BJ (cell line): ENCODE data around the gene CDC45. TPM values are rescaled to one million over a fixed set of nuclear protein-coding genes. Genes with fewer than 3 reads are reported as not detected.

Experiments used
- CTCF ChIA-PET: fragments of 350-600 bp; formaldehyde crosslinking; extraction: SDS; loops from one replicate; lab custom pipeline; 2021; ENCODE audit warnings: antibody characterized with exemption, inconsistent platforms; lab: Yijun Ruan, JAX
- POLR2A ChIA-PET: fragments of 300-600 bp; sonication (Branson Sonifier 250); formaldehyde crosslinking; extraction: SDS; loops from one replicate; lab custom pipeline; 2021; ENCODE audit warnings: antibody characterized with exemption; lab: Charles Lee
- DNase-seq: peaks from one replicate; pipeline ENCODE4 v3.0.0-alpha.2; 2011; ENCODE audit warnings: low read depth
- H3K27me3 ChIP-seq: 2 replicates; pipeline ENCODE4 v1.6.0; 2011; ENCODE audit warnings: low read length; ENCODE audit not compliant: control insufficient read depth, insufficient read depth
- H3K36me3 ChIP-seq: 2 replicates; pipeline ENCODE4 v1.5.1; 2011; ENCODE audit warnings: low read length; ENCODE audit not compliant: control insufficient read depth, insufficient read depth
- H3K4me3 ChIP-seq: 2 replicates; pipeline ENCODE4 v1.5.1; 2011; ENCODE audit warnings: low read depth, mild to moderate bottlenecking, control low read depth, low read length
- polyA plus RNA-seq: library from polyadenylated mRNA; depleted of rRNA; stranded (reverse); fragments of >200 nt; gene quantifications from 2 replicates; pipeline ENCODE4 v1.2.3, GENCODE V29; 2011
- TF ChIP-seq, protein P1 (sequence below): IDR thresholded peaks from 2 replicates; pipeline ENCODE4 v1.5.1; 2011; ENCODE audit warnings: low read depth, mild to moderate bottlenecking, control low read depth, inconsistent platforms, low read length, moderate library complexity; ENCODE audit not compliant: insufficient read depth

The CDC45 gene
- polyA plus RNA-seq, 1 experiment, result 13.8 TPM

DNA sequence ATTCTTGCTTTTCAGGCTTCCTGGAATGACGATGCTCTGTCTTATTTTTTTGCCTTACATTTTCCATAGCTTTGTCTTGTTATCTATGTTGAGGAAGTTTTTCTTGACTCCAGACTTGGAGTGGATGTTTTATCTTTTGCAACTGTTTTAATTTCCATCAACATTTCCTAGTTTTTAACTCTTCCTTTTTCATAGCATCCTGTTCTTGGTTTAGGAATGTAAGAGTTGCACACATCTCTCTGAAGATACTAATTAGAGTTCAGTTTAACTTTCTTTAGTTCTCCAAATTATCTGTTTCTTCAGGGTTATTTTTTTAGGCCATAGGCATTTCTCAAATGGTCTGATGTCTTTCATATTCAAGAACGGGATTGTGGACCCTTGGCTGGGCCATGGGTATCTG, 34.1 kb downstream of the CDC45 start:
- H3K27me3 ChIP-seq, result no peaks in the 10 kb centered on the region
- ChIA-PET POLR2A (no interaction called here), CTCF (no interaction called here)
- peaks cover 3% of the 10 kb centered on the region; the same call in 1 of the 2 replicates for H3K36me3 ChIP-seq
- no peak for DNase-seq
- H3K4me3 ChIP-seq, result no peak overlapping the region
- TF ChIP-seq, protein P1, sequence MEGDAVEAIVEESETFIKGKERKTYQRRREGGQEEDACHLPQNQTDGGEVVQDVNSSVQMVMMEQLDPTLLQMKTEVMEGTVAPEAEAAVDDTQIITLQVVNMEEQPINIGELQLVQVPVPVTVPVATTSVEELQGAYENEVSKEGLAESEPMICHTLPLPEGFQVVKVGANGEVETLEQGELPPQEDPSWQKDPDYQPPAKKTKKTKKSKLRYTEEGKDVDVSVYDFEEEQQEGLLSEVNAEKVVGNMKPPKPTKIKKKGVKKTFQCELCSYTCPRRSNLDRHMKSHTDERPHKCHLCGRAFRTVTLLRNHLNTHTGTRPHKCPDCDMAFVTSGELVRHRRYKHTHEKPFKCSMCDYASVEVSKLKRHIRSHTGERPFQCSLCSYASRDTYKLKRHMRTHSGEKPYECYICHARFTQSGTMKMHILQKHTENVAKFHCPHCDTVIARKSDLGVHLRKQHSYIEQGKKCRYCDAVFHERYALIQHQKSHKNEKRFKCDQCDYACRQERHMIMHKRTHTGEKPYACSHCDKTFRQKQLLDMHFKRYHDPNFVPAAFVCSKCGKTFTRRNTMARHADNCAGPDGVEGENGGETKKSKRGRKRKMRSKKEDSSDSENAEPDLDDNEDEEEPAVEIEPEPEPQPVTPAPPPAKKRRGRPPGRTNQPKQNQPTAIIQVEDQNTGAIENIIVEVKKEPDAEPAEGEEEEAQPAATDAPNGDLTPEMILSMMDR, result no peak

- TF ChIP-seq, protein P1, result no peak
- Histone ChIP-seq H3K4me3 (no peak overlapping the region), H3K27me3 (no peaks in the 10 kb centered on the region), H3K36me3 (peaks cover 3% of the 10 kb centered on the region; the same call in 1 of the 2 replicates)
- ChIA-PET CTCF (interaction anchor here (0.6 to 1.0 kb wide), 2 partner anchors 37 to 115 kb away, joined by 3 to 4 read pairs; no protein-coding TSS in a partner anchor), POLR2A (interaction anchor here (0.6 kb wide), 1 partner anchor 40 kb away, joined by 3 read pairs; no protein-coding TSS in a partner anchor)
- DNase-seq, result no peak
These were observed 35.3 kb downstream of the CDC45 start for GRCh38 chr22:19514831-19515565.

DNA sequence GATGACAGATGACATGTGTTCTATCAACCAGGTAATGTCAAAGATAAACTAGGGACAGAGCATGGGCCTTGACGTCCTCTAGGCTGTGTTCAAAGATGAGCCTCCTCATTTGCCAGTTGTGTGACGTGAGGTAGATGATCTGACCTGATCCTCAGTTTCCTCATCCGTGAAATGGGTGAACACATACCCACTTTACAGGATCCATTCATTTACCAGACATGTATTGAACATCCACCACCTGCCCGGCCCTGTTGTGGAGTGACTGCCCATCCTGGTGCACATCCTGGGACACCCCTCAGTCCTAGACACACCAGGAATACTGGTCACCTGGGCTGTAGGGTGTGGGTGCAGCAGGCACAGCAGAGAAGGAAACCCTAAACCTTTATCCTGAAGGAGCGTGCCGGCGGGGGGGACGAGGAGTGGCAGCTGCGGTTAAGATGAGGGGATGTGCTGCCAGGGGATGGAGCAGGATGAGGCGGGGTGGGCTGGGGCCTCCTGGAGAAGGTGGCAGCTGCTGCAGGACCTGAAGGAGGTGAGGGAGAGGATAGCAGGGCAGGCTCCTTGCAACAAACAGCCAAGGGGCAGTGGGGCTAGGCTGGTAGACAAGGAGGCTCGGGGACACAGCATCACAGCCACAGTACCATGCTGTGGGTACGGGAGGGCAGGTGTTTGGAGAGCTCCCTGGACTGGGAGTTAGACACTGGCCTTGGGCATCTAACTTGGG, 36.1 kb downstream of the CDC45 start:
- DNase-seq, result no peak
- ChIA-PET POLR2A (no interaction called here), CTCF (interaction anchor here (0.6 to 1.3 kb wide), 3 partner anchors 15 to 114 kb away, joined by 3 to 6 read pairs (median 3); no protein-coding TSS in a partner anchor)
- peaks cover 3% of the 10 kb centered on the region; the same call in 1 of the 2 replicates for H3K36me3 ChIP-seq
- H3K27me3 ChIP-seq, result no peaks in the 10 kb centered on the region
- TF ChIP-seq, protein P1, result no peak
- H3K4me3 ChIP-seq, result no peak overlapping the region

DNA sequence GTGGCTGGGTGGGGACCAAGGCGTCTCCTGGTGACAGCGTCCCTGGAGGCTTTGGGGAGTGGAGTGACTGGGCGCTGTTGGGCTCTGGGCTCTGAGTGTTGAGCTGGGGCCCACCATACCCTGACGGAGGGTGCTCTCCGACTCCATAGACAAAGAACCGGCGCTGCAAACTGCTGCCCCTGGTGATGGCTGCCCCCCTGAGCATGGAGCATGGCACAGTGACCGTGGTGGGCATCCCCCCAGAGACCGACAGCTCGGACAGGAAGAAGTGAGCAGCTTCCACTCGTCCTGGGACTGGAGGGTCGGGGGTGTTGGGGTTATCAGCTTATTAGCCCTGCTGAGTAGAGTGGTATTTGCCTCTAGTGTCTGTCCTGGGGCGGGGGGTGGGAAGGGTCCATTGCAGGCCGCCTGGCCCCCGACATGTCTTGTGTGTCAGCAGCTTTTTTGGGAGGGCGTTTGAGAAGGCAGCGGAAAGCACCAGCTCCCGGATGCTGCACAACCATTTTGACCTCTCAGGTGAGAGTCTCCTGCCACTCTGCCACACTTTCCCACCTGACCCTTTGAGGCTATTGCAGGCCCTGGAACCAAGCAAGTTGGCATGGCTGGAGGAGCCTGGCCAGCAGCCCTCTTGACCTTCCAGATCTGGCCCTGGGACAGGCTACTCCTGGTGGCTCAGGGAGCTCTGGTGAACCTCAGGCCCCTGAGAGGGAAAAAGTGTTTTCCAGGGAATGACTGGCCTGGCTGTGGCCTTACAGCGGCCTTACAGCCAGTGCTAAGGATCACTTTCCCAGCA, 36.9 kb downstream of the CDC45 start:
- no peaks in the 10 kb centered on the region for H3K27me3 ChIP-seq
- POLR2A ChIA-PET, result no interaction called here
- DNase-seq, result no peak
- TF ChIP-seq, protein P1, result no peak
- CTCF ChIA-PET, result interaction anchor here (0.6 to 1.3 kb wide), 3 partner anchors 16 to 94 kb away, joined by 3 to 6 read pairs (median 3); no protein-coding TSS in a partner anchor
- peaks cover 3% of the 10 kb centered on the region; the same call in 1 of the 2 replicates for H3K36me3 ChIP-seq
- H3K4me3 ChIP-seq, result no peak overlapping the region
